Measurements from ENCODE around the gene GPR156.

The GPR156 gene

GRCh38 chr3:120142236-120142635 lies 142.8 kb downstream of the GPR156 start:
- no peak overlapping the region for H3K4ac ChIP-seq (ENCODE audit: low read depth in 1 of 2, low read length in 2 of 2)
- no peaks in the 10 kb centered on the region for H3K27me3 ChIP-seq (ENCODE audit: control insufficient read depth in 1 of 2, insufficient read depth in 1 of 2, low read length in 2 of 2)
- H2BK120ac ChIP-seq (ENCODE audit: low read depth, low read length) = no peak overlapping the region
- H2BK15ac ChIP-seq (ENCODE audit: low read depth, poor library complexity, severe bottlenecking) = no peak overlapping the region
- no peaks in the 10 kb centered on the region for H3K9me3 ChIP-seq (ENCODE audit: control insufficient read depth, low read length)
- no peak overlapping the region for H3K4me2 ChIP-seq (ENCODE audit: low read length, poor library complexity, severe bottlenecking)
- H3K36me3 ChIP-seq (ENCODE audit: control insufficient read depth in 1 of 2, insufficient read depth in 2 of 2, low read depth in 1 of 2, low read length in 2 of 2) = peaks cover 0 to 3% of the 10 kb centered on the region in 2 experiments
- no peak overlapping the region for H3K4me3 ChIP-seq (ENCODE audit: insufficient read depth in 1 of 2, low read depth in 1 of 2, low read length in 2 of 2)
- H3K9ac ChIP-seq (ENCODE audit: low read length) = no peak overlapping the region
- no peak overlapping the region for H2BK5ac ChIP-seq (ENCODE audit: low read depth, low read length, poor library complexity, severe bottlenecking)
- H2BK12ac ChIP-seq (ENCODE audit: low read length in 2 of 2) = no peak overlapping the region
- no peak overlapping the region for H2AFZ ChIP-seq (ENCODE audit: low read depth, low read length)
- H3K79me1 ChIP-seq (replicated peaks; ENCODE audit: low read length, poor library complexity, severe bottlenecking) = no peaks in the 10 kb centered on the region
- DNase-seq = no peak
- no peak overlapping the region for H4K8ac ChIP-seq (ENCODE audit: low read length)
- H2AK5ac ChIP-seq (ENCODE audit: low read length, severe bottlenecking) = no peak overlapping the region
- 93% methylated on average over 4 of the region's 4 CpGs for WGBS
- no peak overlapping the region for H4K91ac ChIP-seq (ENCODE audit: low read length)
- H3K18ac ChIP-seq (ENCODE audit: low read depth in 1 of 2, low read length in 2 of 2) = no peak overlapping the region
- H3K23ac ChIP-seq (ENCODE audit: low read length in 2 of 2) = no peak overlapping the region
- no peak overlapping the region for H3K14ac ChIP-seq (ENCODE audit: low read length in 2 of 2)
- H3K4me1 ChIP-seq (ENCODE audit: control insufficient read depth, insufficient read depth, low read depth, low read length) = peaks cover 7% of the 10 kb centered on the region
- no peak overlapping the region for H3K27ac ChIP-seq (ENCODE audit: low read length, poor library complexity, severe bottlenecking)

DNA sequence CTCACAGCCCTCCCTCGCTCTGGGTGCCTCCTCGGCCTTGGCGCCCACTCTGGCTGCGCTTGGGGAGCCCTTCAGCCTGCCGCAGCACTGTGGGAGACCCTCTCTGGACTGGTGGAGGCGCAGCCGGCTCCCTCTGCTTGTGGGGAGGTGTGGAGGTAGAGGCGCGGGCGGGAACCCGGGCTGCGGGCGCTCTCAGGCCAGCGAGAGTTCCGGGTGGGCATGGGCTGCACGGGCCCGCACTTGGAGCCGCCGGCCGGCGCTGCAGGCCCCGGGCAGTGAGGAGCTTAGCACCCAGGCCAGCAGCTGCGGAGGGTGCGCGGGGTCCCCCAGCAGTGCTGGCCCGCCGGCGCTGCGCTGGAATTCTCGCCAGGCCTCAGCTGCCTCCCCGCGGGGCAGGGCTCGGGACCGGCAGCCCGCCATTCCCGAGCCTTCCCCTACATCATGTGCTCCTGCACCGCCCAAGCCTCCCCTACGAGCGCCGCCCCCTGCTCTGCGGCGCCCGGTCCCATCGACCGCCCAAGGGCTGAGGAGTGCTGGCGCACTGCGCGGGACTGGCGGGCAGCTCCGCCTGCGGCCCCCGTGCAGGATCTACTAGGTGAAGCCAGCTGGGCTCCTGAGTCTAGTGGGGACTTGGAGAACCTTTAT lies 144.8 kb downstream of the GPR156 start:
- Histone ChIP-seq H3K14ac (ENCODE audit: low read length in 2 of 2) (no peak overlapping the region), H3K4me3 (ENCODE audit: insufficient read depth in 1 of 2, low read depth in 1 of 2, low read length in 2 of 2) (no peak overlapping the region), H3K27me3 (ENCODE audit: control insufficient read depth in 1 of 2, insufficient read depth in 1 of 2, low read length in 2 of 2) (no peaks in the 10 kb centered on the region), H2AK5ac (ENCODE audit: low read length, severe bottlenecking) (no peak overlapping the region), H3K9me3 (ENCODE audit: control insufficient read depth, low read length) (no peaks in the 10 kb centered on the region), H2BK120ac (ENCODE audit: low read depth, low read length) (no peak overlapping the region), H2BK12ac (ENCODE audit: low read length in 2 of 2) (no peak overlapping the region), H3K4me1 (ENCODE audit: control insufficient read depth, insufficient read depth, low read depth, low read length) (peaks cover 7% of the 10 kb centered on the region), H3K27ac (ENCODE audit: low read length, poor library complexity, severe bottlenecking) (no peak overlapping the region), H4K8ac (ENCODE audit: low read length) (no peak overlapping the region), H2BK5ac (ENCODE audit: low read depth, low read length, poor library complexity, severe bottlenecking) (no peak overlapping the region), H2BK15ac (ENCODE audit: low read depth, poor library complexity, severe bottlenecking) (no peak overlapping the region), H3K36me3 (ENCODE audit: control insufficient read depth in 1 of 2, insufficient read depth in 2 of 2, low read depth in 1 of 2, low read length in 2 of 2) (peaks cover 0 to 3% of the 10 kb centered on the region in 2 experiments), H3K79me1 (replicated peaks; ENCODE audit: low read length, poor library complexity, severe bottlenecking) (no peaks in the 10 kb centered on the region), H3K9ac (ENCODE audit: low read length) (no peak overlapping the region), H2AFZ (ENCODE audit: low read depth, low read length) (no peak overlapping the region), H4K91ac (ENCODE audit: low read length) (no peak overlapping the region), H3K4me2 (ENCODE audit: low read length, poor library complexity, severe bottlenecking) (no peak overlapping the region), H3K4ac (ENCODE audit: low read depth in 1 of 2, low read length in 2 of 2) (no peak overlapping the region), H3K18ac (ENCODE audit: low read depth in 1 of 2, low read length in 2 of 2) (no peak overlapping the region), H3K23ac (ENCODE audit: low read length in 2 of 2) (no peak overlapping the region)
- WGBS = 98% methylated on average over 49 of the region's 52 CpGs
- no peak for DNase-seq

DNA sequence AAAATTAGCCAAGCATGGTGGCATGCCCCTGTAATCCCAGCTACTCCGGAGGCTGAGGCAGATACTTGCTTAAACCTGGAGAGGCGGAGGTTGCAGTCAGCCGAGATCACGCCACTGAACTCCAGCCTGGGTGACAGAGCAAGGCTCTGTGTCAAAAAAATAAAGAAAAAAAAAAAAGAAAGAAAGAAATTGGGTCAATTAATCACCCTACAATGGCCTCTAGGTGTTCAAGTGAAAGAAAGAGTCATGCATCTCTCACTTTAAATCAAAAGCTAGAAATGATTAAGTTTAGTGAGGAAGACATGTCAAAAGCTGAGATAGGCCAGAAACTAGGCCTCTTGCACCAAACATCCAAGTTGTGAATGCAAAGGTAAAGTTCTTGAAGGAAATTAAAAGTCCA lies 145.9 kb downstream of the GPR156 start:
- Histone ChIP-seq H3K14ac (ENCODE audit: low read length in 2 of 2) (no peak overlapping the region), H2BK120ac (ENCODE audit: low read depth, low read length) (no peak overlapping the region), H3K23ac (ENCODE audit: low read length in 2 of 2) (no peak overlapping the region), H3K36me3 (ENCODE audit: control insufficient read depth in 1 of 2, insufficient read depth in 2 of 2, low read depth in 1 of 2, low read length in 2 of 2) (peaks cover 0 to 3% of the 10 kb centered on the region in 2 experiments), H3K18ac (ENCODE audit: low read depth in 1 of 2, low read length in 2 of 2) (no peak overlapping the region), H3K27ac (ENCODE audit: low read length, poor library complexity, severe bottlenecking) (no peak overlapping the region), H3K9me3 (ENCODE audit: control insufficient read depth, low read length) (no peaks in the 10 kb centered on the region), H3K27me3 (ENCODE audit: control insufficient read depth in 1 of 2, insufficient read depth in 1 of 2, low read length in 2 of 2) (no peaks in the 10 kb centered on the region), H3K4ac (ENCODE audit: low read depth in 1 of 2, low read length in 2 of 2) (no peak overlapping the region), H4K91ac (ENCODE audit: low read length) (no peak overlapping the region), H3K4me2 (ENCODE audit: low read length, poor library complexity, severe bottlenecking) (no peak overlapping the region), H3K4me3 (ENCODE audit: insufficient read depth in 1 of 2, low read depth in 1 of 2, low read length in 2 of 2) (no peak overlapping the region), H2BK5ac (ENCODE audit: low read depth, low read length, poor library complexity, severe bottlenecking) (no peak overlapping the region), H2AFZ (ENCODE audit: low read depth, low read length) (no peak overlapping the region), H3K9ac (ENCODE audit: low read length) (no peak overlapping the region), H4K8ac (ENCODE audit: low read length) (no peak overlapping the region), H2BK15ac (ENCODE audit: low read depth, poor library complexity, severe bottlenecking) (no peak overlapping the region), H3K4me1 (ENCODE audit: control insufficient read depth, insufficient read depth, low read depth, low read length) (peaks cover 2% of the 10 kb centered on the region), H2AK5ac (ENCODE audit: low read length, severe bottlenecking) (no peak overlapping the region), H3K79me1 (replicated peaks; ENCODE audit: low read length, poor library complexity, severe bottlenecking) (no peaks in the 10 kb centered on the region), H2BK12ac (ENCODE audit: low read length in 2 of 2) (no peak overlapping the region)
- WGBS = 96% methylated on average over 3 of the region's 4 CpGs
- DNase-seq = no peak

DNA sequence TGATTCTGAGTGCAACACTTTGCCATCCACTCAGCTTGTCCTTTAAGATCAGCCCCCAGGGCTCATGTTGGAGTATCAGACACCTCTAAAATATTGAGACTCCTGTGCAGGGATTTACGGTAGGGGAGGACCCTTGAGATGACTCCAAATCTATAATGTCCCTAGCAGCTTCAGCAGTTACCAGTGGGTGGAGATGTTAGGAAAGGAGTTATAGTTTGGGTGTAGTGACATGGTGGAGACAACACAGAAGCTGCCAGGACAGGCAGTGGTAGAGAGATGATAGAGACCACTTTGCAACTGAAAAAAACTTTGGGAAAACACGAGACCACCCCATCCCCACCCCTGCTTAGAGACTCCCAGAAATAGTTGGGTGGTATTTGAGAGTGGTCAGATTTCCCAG lies 147.5 kb downstream of the GPR156 start:
- Histone ChIP-seq H3K23ac (ENCODE audit: low read length in 2 of 2) (no peak overlapping the region), H3K4me1 (ENCODE audit: control insufficient read depth, insufficient read depth, low read depth, low read length) (no peaks in the 10 kb centered on the region), H3K14ac (ENCODE audit: low read length in 2 of 2) (no peak overlapping the region), H3K27me3 (ENCODE audit: control insufficient read depth in 1 of 2, insufficient read depth in 1 of 2, low read length in 2 of 2) (no peaks in the 10 kb centered on the region), H3K27ac (ENCODE audit: low read length, poor library complexity, severe bottlenecking) (no peak overlapping the region), H2BK12ac (ENCODE audit: low read length in 2 of 2) (no peak overlapping the region), H4K91ac (ENCODE audit: low read length) (no peak overlapping the region), H2AK5ac (ENCODE audit: low read length, severe bottlenecking) (peak overlapping the region; percentile 7), H2AFZ (ENCODE audit: low read depth, low read length) (no peak overlapping the region), H3K4me2 (ENCODE audit: low read length, poor library complexity, severe bottlenecking) (no peak overlapping the region), H2BK15ac (ENCODE audit: low read depth, poor library complexity, severe bottlenecking) (no peak overlapping the region), H3K4ac (ENCODE audit: low read depth in 1 of 2, low read length in 2 of 2) (no peak overlapping the region), H3K79me1 (replicated peaks; ENCODE audit: low read length, poor library complexity, severe bottlenecking) (no peaks in the 10 kb centered on the region), H3K18ac (ENCODE audit: low read depth in 1 of 2, low read length in 2 of 2) (no peak overlapping the region), H3K9me3 (ENCODE audit: control insufficient read depth, low read length) (no peaks in the 10 kb centered on the region), H3K4me3 (ENCODE audit: insufficient read depth in 1 of 2, low read depth in 1 of 2, low read length in 2 of 2) (no peak overlapping the region), H2BK5ac (ENCODE audit: low read depth, low read length, poor library complexity, severe bottlenecking) (no peak overlapping the region), H3K9ac (ENCODE audit: low read length) (no peak overlapping the region), H3K36me3 (ENCODE audit: control insufficient read depth in 1 of 2, insufficient read depth in 2 of 2, low read depth in 1 of 2, low read length in 2 of 2) (peaks cover 0 to 3% of the 10 kb centered on the region in 2 experiments), H2BK120ac (ENCODE audit: low read depth, low read length) (no peak overlapping the region), H4K8ac (ENCODE audit: low read length) (no peak overlapping the region)
- 100% methylated on average over 1 of the region's 2 CpGs for WGBS
- DNase-seq = no peak

Measured in mesenchymal stem cell (in vitro differentiated cells and primary cell).